Nephron (organoid): ENCODE measurements around the gene ATP7A.
A peak's percentile ranks its signal among the peaks of the same experiment; 100 is the strongest.

Experiments used
- H3K27ac Mint-ChIP-seq, 3 experiments: 2 replicates each; pipeline ENCODE4 v1.8.0; 2020; ENCODE audit warnings: mixed read lengths in 3 of 3, mild to moderate bottlenecking in 2 of 3, moderate library complexity in 1 of 3
- H3K27me3 Mint-ChIP-seq: 2 replicates; pipeline ENCODE4 v1.8.0; 2021; ENCODE audit warnings: low read depth, mild to moderate bottlenecking, moderate library complexity, mixed read lengths
- H3K36me3 Mint-ChIP-seq: 2 replicates; pipeline ENCODE4 v1.8.0; 2020; ENCODE audit warnings: low read depth, mixed read lengths
- H3K4me1 Mint-ChIP-seq: 2 replicates; pipeline ENCODE4 v1.8.0; 2020; ENCODE audit warnings: mixed read lengths
- H3K4me3 Mint-ChIP-seq, 3 experiments: 2 replicates each; pipeline ENCODE4 v1.8.0; 2020; ENCODE audit warnings: mild to moderate bottlenecking in 3 of 3, mixed read lengths in 3 of 3, moderate library complexity in 2 of 3
- H3K9me3 Mint-ChIP-seq: 2 replicates; pipeline ENCODE4 v1.8.0; 2020; ENCODE audit warnings: mixed read lengths
- CTCF ChIP-seq, 3 experiments: fragments of 200-600 bp; sonication (generic); IDR thresholded peaks; one replicate each; pipeline ENCODE4 v1.5.0; 2021; ENCODE audit warnings: antibody characterized with exemption in 3 of 3; ENCODE audit not compliant: unreplicated experiment in 3 of 3

Gene ATP7A

DNA sequence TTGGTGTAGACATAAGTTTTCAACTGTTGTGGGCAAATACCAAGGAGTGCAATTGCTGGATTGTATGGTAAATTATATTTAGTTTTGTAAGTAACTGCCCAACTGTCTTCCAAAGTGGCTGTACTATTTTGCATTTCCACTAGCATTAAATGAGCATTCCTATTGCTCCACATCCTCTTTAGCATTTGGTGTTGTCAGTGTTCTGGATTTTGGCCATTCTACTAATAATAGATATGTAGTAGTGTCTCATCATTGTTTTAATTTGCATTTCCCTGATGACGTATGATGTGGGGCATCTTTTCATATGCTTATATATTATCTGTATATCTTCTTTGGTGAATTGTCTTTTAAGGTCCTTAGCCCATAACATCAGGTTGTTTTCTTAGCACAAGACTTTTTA lies 41.7 kb downstream of the ATP7A start:
- H3K4me3 Mint-ChIP-seq: no peak overlapping the region
- TF ChIP-seq CTCF (IDR thresholded peaks at IDR 0.05; ENCODE audit: unreplicated experiment in 3 of 3): no peak

GRCh38 chrX:77953302-77953701 lies 42.8 kb downstream of the ATP7A start:
- Mint-ChIP-seq H3K9me3 (peaks cover 15% of the 10 kb centered on the region), H3K4me3 (no peak overlapping the region), H3K27me3 (no peaks in the 10 kb centered on the region), H3K4me1 (peaks cover 6% of the 10 kb centered on the region), H3K36me3 (no peaks in the 10 kb centered on the region), H3K27ac (peak overlapping the region; percentile 25 to 72 (median 53))
- no peak for TF ChIP-seq CTCF (IDR thresholded peaks at IDR 0.05; ENCODE audit: unreplicated experiment in 3 of 3)

More for the DNA sequence above, 41.7 kb downstream of the ATP7A start:
- Mint-ChIP-seq H3K4me1 (peaks cover 6% of the 10 kb centered on the region), H3K27me3 (no peaks in the 10 kb centered on the region), H3K9me3 (peaks cover 7% of the 10 kb centered on the region), H3K36me3 (peaks cover under 1% of the 10 kb centered on the region), H3K27ac (no peak overlapping the region)

- peaks cover 6% of the 10 kb centered on the region for H3K4me1 Mint-ChIP-seq
- H3K9me3 Mint-ChIP-seq: peaks cover 16% of the 10 kb centered on the region
- H3K27ac Mint-ChIP-seq: peak overlapping the region; percentile 25 to 72 (median 53)
- no peaks in the 10 kb centered on the region for H3K27me3 Mint-ChIP-seq
- TF ChIP-seq CTCF (IDR thresholded peaks at IDR 0.05; ENCODE audit: unreplicated experiment in 3 of 3): no peak
- H3K36me3 Mint-ChIP-seq: no peaks in the 10 kb centered on the region
- no peak overlapping the region for H3K4me3 Mint-ChIP-seq
Measured at GRCh38 chrX:77953708-77954107, 43.2 kb downstream of the ATP7A start.

DNA sequence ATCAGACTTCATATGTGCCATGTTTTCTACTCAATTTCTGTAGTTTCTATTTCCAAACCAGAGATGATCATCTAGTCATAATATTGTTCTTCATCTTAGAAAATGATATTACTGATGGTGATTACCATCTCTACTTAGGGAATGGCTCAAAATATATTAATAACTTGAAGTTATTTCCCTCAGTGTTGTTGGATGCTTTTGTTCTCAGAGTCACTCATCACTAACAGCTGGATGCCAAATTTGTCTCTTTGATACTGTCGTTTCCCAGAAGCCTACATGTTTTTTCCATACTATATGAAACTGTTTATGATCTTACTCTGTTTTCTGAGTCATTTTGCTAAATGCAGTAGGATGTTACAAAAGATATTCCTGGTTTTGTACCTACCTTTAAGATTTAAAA lies 50.1 kb downstream of the ATP7A start:
- peaks cover 26% of the 10 kb centered on the region for H3K9me3 Mint-ChIP-seq
- peaks cover 8% of the 10 kb centered on the region for H3K36me3 Mint-ChIP-seq
- H3K27me3 Mint-ChIP-seq: no peaks in the 10 kb centered on the region
- no peaks in the 10 kb centered on the region for H3K4me1 Mint-ChIP-seq
- no peak overlapping the region for H3K4me3 Mint-ChIP-seq
- TF ChIP-seq CTCF (IDR thresholded peaks at IDR 0.05; ENCODE audit: unreplicated experiment in 3 of 3): no peak
- no peak overlapping the region for H3K27ac Mint-ChIP-seq

DNA sequence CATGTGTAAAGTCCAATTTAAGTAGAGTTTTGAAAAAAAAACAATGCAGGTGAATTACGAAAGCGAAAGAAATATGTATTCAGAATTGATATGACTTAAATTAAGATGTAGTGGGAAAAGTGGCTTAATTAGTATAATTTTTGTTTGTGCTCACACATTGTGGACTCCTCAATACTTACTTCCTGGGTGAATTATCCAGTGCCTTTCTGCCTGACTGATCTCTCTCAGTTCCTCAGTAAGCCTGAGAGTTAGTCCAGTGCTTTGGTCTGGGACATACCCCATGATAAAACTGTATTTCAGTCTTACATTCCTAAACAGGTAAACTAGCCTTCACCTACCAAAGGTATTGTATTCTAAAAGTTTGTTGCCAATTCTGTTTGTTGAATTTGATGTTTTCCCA lies 50.6 kb downstream of the ATP7A start:
- no peak overlapping the region for H3K27ac Mint-ChIP-seq
- TF ChIP-seq CTCF (IDR thresholded peaks at IDR 0.05; ENCODE audit: unreplicated experiment in 3 of 3): no peak
- no peak overlapping the region for H3K4me3 Mint-ChIP-seq
- no peaks in the 10 kb centered on the region for H3K27me3 Mint-ChIP-seq
- H3K36me3 Mint-ChIP-seq: peaks cover 13% of the 10 kb centered on the region
- H3K9me3 Mint-ChIP-seq: peaks cover 27% of the 10 kb centered on the region
- H3K4me1 Mint-ChIP-seq: no peaks in the 10 kb centered on the region

- Mint-ChIP-seq H3K4me3 (no peak overlapping the region), H3K36me3 (peaks cover 17% of the 10 kb centered on the region), H3K9me3 (peaks cover 28% of the 10 kb centered on the region), H3K27me3 (no peaks in the 10 kb centered on the region), H3K4me1 (no peaks in the 10 kb centered on the region), H3K27ac (no peak overlapping the region)
- TF ChIP-seq CTCF (IDR thresholded peaks at IDR 0.05; ENCODE audit: unreplicated experiment in 3 of 3): no peak
Measured at GRCh38 chrX:77962068-77962902, 51.8 kb downstream of the ATP7A start.
